ENCODE measurements around the gene PAPOLG.
A peak's percentile ranks its signal among the peaks of the same experiment; 100 is the strongest.

The PAPOLG gene

GRCh38 chr2:60793169-60793568 is 37.1 kb downstream of the PAPOLG start:
- TF ChIP-seq POLR2AphosphoS5 (IDR thresholded peaks at IDR 0.05; ENCODE audit: borderline replicate concordance, low read depth, low read length) (no peak), EZH2 (IDR thresholded peaks at IDR 0.05) (no peak), FOXP2 (optimal IDR thresholded peaks at IDR 0.05; ENCODE audit: control extremely low read depth, extremely low read length, insufficient read depth) (no peak)
- H3K4me3 ChIP-seq = no peak overlapping the region
- H3K9me3 ChIP-seq (ENCODE audit: low read depth, low read length) = no peaks in the 10 kb centered on the region
- H3K27ac ChIP-seq = no peak overlapping the region
- H3K36me3 ChIP-seq (ENCODE audit: insufficient read depth, low read length) = peaks cover 68% of the 10 kb centered on the region
- no peak overlapping the region for H3K9ac ChIP-seq (ENCODE audit: insufficient read length)
- no peak for DNase-seq (ENCODE audit: low read depth, low spot score)

GRCh38 chr2:60794271-60794863 is 38.3 kb downstream of the PAPOLG start:
- Histone ChIP-seq H3K9me3 (ENCODE audit: low read depth, low read length) (no peaks in the 10 kb centered on the region), H3K36me3 (ENCODE audit: insufficient read depth, low read length) (peaks cover 71% of the 10 kb centered on the region), H3K9ac (ENCODE audit: insufficient read length) (no peak overlapping the region), H3K27ac (no peak overlapping the region), H3K4me3 (no peak overlapping the region)
- DNase-seq (ENCODE audit: low read depth, low spot score) = no peak
- no peak for TF ChIP-seq EZH2 (IDR thresholded peaks at IDR 0.05)
- no peak for TF ChIP-seq FOXP2 (optimal IDR thresholded peaks at IDR 0.05; ENCODE audit: control extremely low read depth, extremely low read length, insufficient read depth)
- no peak for TF ChIP-seq POLR2AphosphoS5 (IDR thresholded peaks at IDR 0.05; ENCODE audit: borderline replicate concordance, low read depth, low read length)

GRCh38 chr2:60796573-60797509 is 40.8 kb downstream of the PAPOLG start:
- H3K4me3 ChIP-seq = no peak overlapping the region
- H3K36me3 ChIP-seq (ENCODE audit: insufficient read depth, low read length) = peaks cover 61% of the 10 kb centered on the region
- H3K9ac ChIP-seq (ENCODE audit: insufficient read length) = no peak overlapping the region
- no peak for DNase-seq (ENCODE audit: low read depth, low spot score)
- H3K9me3 ChIP-seq (ENCODE audit: low read depth, low read length) = no peaks in the 10 kb centered on the region
- TF ChIP-seq EZH2 (IDR thresholded peaks at IDR 0.05) = no peak
- no peak for TF ChIP-seq POLR2AphosphoS5 (IDR thresholded peaks at IDR 0.05; ENCODE audit: borderline replicate concordance, low read depth, low read length)
- H3K27ac ChIP-seq = no peak overlapping the region

GRCh38 chr2:60804473-60804872 is 48.4 kb downstream of the PAPOLG start:
- TF ChIP-seq POLR2AphosphoS5 (IDR thresholded peaks at IDR 0.05; ENCODE audit: borderline replicate concordance, low read depth, low read length) (no peak), FOXP2 (optimal IDR thresholded peaks at IDR 0.05; ENCODE audit: control extremely low read depth, extremely low read length, insufficient read depth) (no peak)
- Histone ChIP-seq H3K27ac (no peak overlapping the region), H3K9me3 (ENCODE audit: low read depth, low read length) (no peaks in the 10 kb centered on the region), H3K36me3 (ENCODE audit: insufficient read depth, low read length) (peaks cover 10% of the 10 kb centered on the region; the same call in 1 of the 2 replicates), H3K9ac (ENCODE audit: insufficient read length) (no peak overlapping the region), H3K4me3 (no peak overlapping the region)
- no peak for DNase-seq (ENCODE audit: low read depth, low spot score)

GRCh38 chr2:60806595-60806987 is 50.5 kb downstream of the PAPOLG start:
- no peaks in the 10 kb centered on the region for H3K9me3 ChIP-seq (ENCODE audit: low read depth, low read length)
- TF ChIP-seq EZH2 (IDR thresholded peaks at IDR 0.05) = no peak
- no peak for TF ChIP-seq FOXP2 (optimal IDR thresholded peaks at IDR 0.05; ENCODE audit: control extremely low read depth, extremely low read length, insufficient read depth)
- no peak for TF ChIP-seq POLR2AphosphoS5 (IDR thresholded peaks at IDR 0.05; ENCODE audit: borderline replicate concordance, low read depth, low read length)
- peaks cover 7% of the 10 kb centered on the region; the same call in 1 of the 2 replicates for H3K36me3 ChIP-seq (ENCODE audit: insufficient read depth, low read length)
- H3K4me3 ChIP-seq = peak overlapping the region; percentile 71
- no peak overlapping the region for H3K9ac ChIP-seq (ENCODE audit: insufficient read length)
- DNase-seq (ENCODE audit: low read depth, low spot score) = no peak
- peak overlapping the region; percentile 98 for H3K27ac ChIP-seq

- Histone ChIP-seq H3K9ac (ENCODE audit: insufficient read length) (peak overlapping the region; percentile 64), H3K36me3 (ENCODE audit: insufficient read depth, low read length) (peaks cover 5% of the 10 kb centered on the region; the same call in 1 of the 2 replicates), H3K4me3 (peak overlapping the region; percentile 71), H3K9me3 (ENCODE audit: low read depth, low read length) (no peaks in the 10 kb centered on the region), H3K27ac (peak overlapping the region; percentile 98)
- peak; percentile 76 for DNase-seq (ENCODE audit: low read depth, low spot score)
- TF ChIP-seq FOXP2 (optimal IDR thresholded peaks at IDR 0.05; ENCODE audit: control extremely low read depth, extremely low read length, insufficient read depth) (peak; percentile 51), EZH2 (IDR thresholded peaks at IDR 0.05) (no peak), POLR2AphosphoS5 (IDR thresholded peaks at IDR 0.05; ENCODE audit: borderline replicate concordance, low read depth, low read length) (peak; percentile 55)
Observed at GRCh38 chr2:60806988-60807681, 51.1 kb downstream of the PAPOLG start.

GRCh38 chr2:60808330-60808801 is 52.3 kb downstream of the PAPOLG start:
- Histone ChIP-seq H3K36me3 (ENCODE audit: insufficient read depth, low read length) (no peaks in the 10 kb centered on the region), H3K4me3 (no peak overlapping the region), H3K9me3 (ENCODE audit: low read depth, low read length) (no peaks in the 10 kb centered on the region), H3K27ac (no peak overlapping the region), H3K9ac (ENCODE audit: insufficient read length) (no peak overlapping the region)
- no peak for TF ChIP-seq FOXP2 (optimal IDR thresholded peaks at IDR 0.05; ENCODE audit: control extremely low read depth, extremely low read length, insufficient read depth)
- TF ChIP-seq POLR2AphosphoS5 (IDR thresholded peaks at IDR 0.05; ENCODE audit: borderline replicate concordance, low read depth, low read length) = no peak
- no peak for TF ChIP-seq EZH2 (IDR thresholded peaks at IDR 0.05)
- DNase-seq (ENCODE audit: low read depth, low spot score) = no peak
